HG02885 (cell line): Measurements from ENCODE around the gene NES.

Experiments used
- ATAC-seq: cut with Tn5 transposase; IDR thresholded peaks from one replicate; pipeline ENCODE4 v1.9.1; 2021; ENCODE audit warnings: mild to moderate bottlenecking; ENCODE audit not compliant: unreplicated experiment, poor library complexity

The NES gene

GRCh38 chr1:156676820-156677615 is at the start of gene NES:
NES (minus strand) TSS chr1:156677407; CDS start chr1:156677264, 143 bp downstream.
- no peak for ATAC-seq

- no peak for ATAC-seq
These were observed 49.5 kb upstream of the NES start for GRCh38 chr1:156726549-156727226.

GRCh38 chr1:156725683-156726280 is 48.6 kb upstream of the NES start:
- peak; percentile 32 for ATAC-seq

- no peak for ATAC-seq
These were observed 44.3 kb upstream of the NES start for GRCh38 chr1:156721535-156721934.

GRCh38 chr1:156721131-156721530 is 43.9 kb upstream of the NES start:
- ATAC-seq: no peak

GRCh38 chr1:156717351-156717750 is 40.1 kb upstream of the NES start:
- ATAC-seq: no peak

- ATAC-seq: no peak
These were observed 37.6 kb upstream of the NES start for GRCh38 chr1:156714830-156715229.

GRCh38 chr1:156712626-156713025 is 35.4 kb upstream of the NES start:
- no peak for ATAC-seq

- no peak for ATAC-seq
These were observed 34.0 kb upstream of the NES start for GRCh38 chr1:156711011-156711817.

GRCh38 chr1:156709757-156710489 is 32.7 kb upstream of the NES start:
- no peak for ATAC-seq

- ATAC-seq: no peak
These were observed 31.8 kb upstream of the NES start for GRCh38 chr1:156709031-156709430.

GRCh38 chr1:156708218-156708661 is 31.0 kb upstream of the NES start:
- no peak for ATAC-seq

GRCh38 chr1:156707417-156708217 is 30.4 kb upstream of the NES start:
- ATAC-seq: no peak

GRCh38 chr1:156706657-156707416 is 29.6 kb upstream of the NES start:
- ATAC-seq: no peak

GRCh38 chr1:156705918-156706656 is 28.9 kb upstream of the NES start:
- ATAC-seq: no peak

GRCh38 chr1:156705321-156705917 is 28.2 kb upstream of the NES start, which contains the start of gene CRABP2:
CRABP2 (minus strand) TSS chr1:156705583; CDS start chr1:156705446, 137 bp downstream.
- no peak for ATAC-seq

GRCh38 chr1:156704930-156705320 is 27.7 kb upstream of the NES start:
- no peak for ATAC-seq
